NCI-H2227 treated with DMSO at 0.1 percent for 48 hours (cell line): Measurements from ENCODE around the gene SLC25A19.

Experiments
- DNase-seq: peaks from one replicate; lab custom pipeline; 2025; lab: John Stamatoyannopoulos, UW

The SLC25A19 gene

DNA sequence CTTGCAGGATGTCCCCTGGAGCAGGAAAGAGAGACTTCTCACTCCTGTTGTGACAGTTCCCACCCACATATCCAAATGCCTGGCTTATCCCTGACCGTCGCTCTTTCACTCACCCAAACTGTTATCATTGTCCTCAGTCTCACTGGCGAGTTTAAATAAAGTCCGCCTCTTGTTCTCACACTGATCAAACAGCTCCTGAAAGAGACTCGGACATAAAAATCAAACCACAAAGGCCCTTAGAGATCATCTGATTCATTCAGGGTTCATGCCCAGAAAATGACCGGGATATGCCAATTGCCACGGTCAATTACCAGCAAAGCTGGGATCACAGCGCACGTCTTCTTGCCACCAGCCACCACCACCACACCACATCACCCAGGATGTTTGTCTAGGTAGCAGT, 47.7 kb downstream of the SLC25A19 start:
- no peak for DNase-seq

DNA sequence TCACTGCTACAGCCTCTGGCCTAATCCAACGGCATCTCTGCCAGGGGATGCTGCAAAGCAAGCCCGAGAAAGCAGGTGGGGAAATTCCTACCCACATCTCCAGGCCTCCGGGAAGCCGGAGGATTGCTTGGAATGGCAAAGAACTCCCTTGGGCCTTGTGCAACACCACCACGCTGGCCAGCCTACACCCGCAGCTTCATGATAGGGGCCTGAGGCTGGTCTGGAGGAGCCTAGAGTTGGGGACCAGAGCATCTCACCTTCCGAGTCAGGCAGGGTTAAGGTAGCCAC, 48.1 kb downstream of the SLC25A19 start:
- DNase-seq = no peak

DNA sequence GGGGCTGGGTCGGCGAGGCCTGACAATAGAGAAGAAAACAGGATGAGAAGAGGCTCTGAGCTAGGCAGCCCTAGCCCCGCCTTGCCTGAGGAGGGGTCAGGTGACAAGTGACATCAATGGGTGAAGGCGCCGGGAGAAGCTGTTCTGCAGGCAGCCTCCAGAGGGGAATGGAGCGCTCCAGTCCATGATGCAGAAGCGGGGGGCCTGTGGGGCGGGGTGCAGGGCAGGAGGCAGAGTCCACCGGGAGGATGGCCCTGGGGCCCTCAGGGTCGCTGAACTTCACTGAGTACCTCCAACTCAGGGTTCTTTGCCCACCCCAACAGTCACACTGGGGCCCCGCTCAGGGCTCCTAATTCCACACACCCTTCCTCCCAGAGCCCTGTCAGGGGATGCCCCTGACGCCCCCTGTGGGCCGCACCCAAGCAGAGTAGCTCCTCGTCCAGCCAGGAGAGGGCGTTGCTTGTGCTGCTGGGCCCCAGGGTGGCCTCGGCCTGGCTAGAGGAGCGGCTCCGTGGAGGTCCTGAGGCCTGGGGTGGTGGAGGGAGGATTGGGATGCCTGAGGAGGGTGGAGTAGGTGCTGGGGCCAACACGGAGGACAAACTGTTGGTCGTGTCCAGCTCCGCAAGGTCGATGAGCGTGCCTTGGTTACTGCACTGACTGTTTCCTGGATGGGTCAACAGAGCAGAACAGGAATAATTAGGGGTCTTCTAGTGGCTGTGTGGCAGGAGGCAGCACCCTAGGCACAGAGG, 48.7 kb downstream of the SLC25A19 start:
- peak; percentile 30 for DNase-seq

DNA sequence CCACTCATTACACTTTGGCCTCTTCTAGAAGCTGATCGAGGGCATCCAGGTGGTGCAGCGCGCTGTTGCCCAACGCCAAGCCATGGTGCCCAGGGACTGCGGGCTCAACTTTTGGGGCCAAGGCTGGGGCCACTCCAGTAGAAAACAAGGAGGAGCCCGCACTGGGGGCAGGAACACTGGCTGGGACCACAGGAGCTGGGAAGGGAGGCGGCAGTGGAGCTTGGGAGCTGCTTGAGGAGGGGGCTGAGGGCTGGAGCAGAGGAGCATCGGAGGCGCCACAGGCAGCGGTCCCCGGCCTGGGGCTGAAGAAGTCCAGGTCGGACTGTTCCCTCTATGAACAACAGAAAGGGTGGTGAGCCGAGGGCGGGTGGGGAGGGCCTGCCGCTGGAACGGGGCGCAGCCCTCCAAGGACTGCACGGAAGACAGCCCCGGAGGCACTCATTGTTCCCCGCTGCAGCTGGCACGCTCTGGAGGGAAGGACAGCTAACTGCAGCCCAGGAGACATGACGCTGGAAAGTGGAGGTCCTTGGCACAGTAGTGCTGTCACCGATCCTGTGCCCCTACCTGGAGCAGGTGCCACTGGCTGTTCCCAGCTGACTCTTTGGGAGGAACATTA, 49.3 kb downstream of the SLC25A19 start:
- no peak for DNase-seq

DNA sequence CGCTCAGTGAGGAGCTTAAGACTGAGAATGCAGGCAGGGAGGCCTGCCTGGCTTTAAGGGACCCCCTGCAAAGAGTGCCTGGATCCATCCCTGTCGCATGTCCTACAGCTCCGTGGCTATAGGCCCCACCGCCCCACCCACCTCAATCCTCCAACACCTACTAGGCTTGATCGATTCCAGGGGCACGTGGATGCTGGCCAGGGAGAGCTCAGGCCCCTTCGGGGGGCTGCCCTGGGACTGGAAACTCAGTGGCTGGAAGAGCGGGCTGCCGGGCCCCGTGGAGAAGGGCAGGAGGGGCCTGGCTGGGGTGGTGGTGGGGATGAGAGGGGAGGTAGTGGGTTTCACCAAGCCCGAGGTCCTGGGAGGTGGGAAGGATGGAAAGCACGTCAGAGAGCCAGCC, 50.0 kb downstream of the SLC25A19 start:
- DNase-seq = no peak

DNA sequence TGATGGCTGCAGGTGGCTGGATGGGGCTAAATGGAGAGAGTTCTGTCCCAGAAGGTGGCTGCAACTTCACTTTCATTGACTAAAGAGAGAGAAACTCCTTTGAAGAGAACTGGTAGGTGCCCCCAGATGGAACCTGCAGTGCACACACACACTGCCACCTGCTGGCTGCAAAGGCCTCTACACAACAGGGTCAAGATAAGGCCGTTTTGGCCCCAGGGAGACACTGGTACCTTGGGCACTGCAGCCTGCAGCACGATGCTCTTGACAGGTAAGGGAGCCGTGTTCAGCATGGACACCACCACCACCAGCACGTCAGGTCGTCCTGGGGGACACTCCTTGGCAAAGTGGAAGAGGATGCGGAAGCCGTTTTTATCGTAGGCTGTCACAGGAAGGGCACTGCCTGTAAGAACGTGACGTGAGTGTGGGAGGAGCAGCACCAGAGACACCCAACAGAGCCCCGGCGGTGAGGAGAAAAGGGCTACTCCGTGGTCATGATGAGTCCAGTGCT, 50.5 kb downstream of the SLC25A19 start:
- DNase-seq = peak; percentile 23

DNA sequence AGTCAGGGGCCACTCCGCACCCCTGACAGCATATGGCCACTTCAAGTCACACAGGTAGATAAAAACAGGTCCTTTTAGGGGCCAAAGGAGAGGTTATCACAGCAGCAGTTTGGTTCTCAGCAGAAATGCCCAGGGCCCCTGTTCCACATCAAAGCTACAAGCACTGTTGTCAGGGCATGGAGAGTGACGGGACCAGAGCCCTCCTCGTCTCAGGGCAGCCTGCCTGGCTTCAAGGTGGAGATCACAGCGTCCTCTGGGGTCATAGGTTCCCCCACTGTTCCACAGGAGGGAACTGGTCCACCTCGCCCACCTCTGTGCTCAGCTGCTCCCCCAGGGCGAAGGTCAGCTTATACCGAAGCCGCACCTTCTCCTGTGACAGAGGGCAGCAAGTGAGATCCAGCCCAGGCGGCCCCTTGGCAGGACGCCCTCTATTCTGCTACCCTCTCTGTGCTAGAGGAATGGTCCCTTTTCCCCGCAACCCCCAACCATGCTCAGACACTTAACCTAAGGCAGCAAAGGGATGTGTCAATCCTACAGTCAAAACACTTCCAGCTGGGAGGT, 51.1 kb downstream of the SLC25A19 start:
- no peak for DNase-seq

DNA sequence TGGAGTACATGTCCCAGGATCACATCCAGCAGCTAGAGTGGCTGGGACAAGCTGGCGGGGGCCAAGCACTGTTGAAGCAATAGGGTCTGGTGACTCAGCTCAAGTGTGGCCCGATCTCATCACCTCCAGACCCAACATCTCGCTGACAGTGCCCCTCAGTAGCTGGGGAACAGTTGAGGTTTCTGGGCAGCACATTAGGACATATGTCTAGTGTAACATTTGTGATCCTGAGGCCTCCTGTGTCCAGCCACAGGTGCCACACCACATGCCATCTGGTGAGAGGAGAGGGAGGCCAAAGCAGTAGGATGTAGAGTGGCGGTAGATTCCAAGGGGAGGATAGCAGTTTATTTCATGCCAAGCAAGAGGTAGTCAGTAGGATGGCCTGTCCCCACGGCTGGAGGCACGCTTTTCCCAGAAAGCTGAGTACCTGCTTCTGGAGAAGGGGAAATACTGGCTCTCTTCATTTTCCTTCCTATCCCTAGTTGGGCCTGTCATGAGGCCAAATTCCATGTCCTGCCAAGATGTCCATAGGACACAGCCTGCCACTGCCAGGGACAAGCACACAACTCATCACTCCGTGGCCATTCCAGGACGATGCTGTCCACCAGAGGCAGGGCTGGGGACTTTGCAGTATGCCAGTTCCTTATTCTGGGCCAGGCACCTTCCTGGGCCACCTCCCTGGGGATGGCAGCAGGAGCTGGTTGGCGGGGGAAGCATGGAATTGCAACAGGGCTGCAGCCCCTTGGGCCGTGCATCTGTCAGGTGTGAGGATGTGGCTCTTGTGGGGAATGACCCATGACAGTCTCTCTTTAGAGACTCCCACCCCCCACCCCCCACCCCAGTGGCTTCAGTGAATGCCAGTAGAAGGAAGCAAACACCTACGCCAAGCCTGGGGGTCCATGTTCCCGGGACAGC, 51.9 kb downstream of the SLC25A19 start:
- no peak for DNase-seq

DNA sequence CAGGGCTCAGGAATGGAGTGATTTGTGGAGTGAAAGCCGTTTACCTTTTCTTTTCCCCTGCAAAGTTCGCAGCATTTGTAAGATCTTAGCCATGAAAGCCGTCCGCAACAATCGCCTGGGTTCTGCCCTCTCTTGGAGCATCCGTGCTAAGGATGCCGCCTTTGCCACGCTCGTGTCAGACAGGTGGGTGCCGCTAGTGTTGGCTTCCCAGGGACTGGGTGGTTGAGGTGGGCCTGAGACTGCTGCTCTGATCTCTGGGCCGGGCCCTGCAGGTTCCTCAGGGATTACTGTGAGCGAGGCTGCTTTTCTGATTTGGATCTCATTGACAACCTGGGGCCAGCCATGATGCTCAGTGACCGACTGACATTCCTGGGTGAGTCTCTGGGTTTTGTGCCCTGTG, 56.4 kb downstream of the SLC25A19 start:
- no peak for DNase-seq

DNA sequence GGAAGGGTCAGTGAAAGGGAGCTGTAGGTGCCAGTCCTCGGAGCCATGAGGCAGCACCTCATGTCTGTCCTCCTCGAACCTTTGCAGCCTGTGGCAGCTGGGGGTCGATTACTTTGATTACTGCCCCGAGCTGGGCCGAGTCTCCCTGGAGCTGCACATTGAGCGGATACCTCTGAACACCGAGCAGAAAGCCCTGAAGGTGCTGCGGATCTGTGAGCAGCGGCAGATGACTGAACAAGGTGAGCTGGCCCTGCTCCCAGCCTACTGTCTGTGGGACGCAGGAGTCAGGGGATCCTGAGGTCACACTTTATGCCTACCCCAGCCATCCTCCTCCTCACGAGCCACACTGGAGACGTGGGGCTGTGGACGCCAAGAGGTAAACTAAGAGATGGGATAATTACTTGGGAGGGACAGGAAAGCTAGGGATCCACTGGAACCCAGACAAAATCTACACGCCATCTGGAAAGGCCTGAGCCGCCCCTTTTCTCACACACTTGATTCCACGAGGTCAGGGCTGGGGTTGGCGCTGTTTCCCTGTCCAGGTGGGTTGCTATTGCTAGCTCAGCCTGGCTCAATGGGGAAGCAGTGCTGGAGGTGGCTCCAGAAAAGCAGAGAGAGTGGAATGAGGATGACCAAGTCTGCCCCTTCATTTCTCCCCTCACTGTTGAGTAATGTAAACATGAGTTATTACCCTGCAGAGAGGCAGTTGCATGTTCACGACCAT, 57.3 kb downstream of the SLC25A19 start:
- DNase-seq = no peak

DNA sequence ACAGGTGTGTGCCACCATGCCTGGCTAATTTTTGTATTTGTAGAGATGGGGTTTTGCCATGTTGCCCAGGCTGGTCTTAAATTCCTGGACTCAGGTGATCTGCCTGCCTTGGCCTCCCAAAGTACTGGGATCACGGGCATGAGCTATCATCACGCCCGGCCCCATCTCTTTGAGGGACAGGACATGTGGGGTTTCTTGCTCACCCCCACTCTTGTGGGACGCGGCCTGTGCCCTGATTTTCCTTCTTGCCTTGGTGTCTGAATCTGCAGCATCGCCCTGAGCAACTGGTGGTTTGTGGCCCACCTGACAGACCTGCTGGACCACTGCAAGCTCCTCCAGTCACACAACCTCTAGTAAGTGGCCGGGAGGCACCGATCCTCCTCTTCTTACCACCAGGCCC, 58.2 kb downstream of the SLC25A19 start:
- no peak for DNase-seq

DNA sequence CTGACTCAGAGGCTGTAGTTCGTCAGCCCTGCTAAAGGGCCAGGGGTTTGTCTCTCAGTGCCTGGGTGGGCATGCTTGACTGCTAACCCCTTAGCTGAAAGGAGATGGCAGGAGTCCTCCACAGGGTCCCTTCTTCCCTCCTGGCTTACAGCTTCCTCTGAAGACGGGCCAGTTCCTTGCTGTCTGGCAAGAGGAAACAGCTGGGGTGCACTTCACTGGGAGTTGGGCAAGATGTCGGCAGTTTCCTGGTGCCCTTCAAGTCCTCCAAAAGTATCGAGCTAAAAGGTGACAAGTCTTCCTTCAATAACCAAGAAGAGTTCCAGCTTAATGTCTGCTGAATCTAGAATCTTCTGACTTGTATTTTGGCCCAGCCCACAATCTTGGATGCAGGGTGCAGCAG, 60.4 kb downstream of the SLC25A19 start:
- no peak for DNase-seq

DNA sequence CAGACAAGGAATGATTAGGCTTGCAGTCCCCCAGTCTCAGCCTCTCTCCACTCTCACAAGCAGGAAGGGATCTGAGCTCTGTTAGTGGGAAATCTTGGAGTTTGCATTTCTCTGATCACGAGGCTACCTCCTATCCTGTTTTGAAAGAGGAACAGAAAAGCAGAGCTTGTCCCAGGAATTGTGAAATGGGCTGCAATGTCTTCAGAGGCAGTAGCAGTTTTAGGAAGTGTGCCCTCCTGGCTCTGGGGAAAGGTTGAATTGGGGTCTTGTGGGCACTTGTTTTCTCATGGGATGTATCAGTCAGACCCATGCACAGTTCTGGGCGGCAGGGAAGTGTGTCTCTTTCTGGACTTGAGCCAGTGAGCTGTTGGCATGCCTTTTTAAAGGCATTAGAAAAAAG, 60.9 kb downstream of the SLC25A19 start:
- no peak for DNase-seq

DNA sequence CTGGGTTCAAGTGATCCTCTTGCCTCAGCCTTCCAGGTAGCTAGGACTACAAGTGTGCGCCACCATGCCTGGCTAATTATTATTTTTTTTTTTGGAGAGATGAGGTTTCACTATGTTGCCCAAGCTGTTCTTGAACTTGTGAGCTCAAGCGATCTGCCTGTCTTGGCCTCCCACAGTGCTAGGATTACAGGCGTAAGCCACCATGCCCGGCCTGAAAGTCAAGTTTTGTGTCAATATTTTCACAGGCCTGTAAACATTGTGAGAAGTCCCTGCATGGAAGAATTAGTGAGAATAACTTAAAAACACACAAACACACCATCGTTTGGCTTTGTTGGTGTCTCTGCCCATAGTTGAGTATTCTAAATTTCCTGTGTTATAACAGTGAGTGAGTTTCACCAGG, 61.5 kb downstream of the SLC25A19 start:
- DNase-seq = no peak

DNA sequence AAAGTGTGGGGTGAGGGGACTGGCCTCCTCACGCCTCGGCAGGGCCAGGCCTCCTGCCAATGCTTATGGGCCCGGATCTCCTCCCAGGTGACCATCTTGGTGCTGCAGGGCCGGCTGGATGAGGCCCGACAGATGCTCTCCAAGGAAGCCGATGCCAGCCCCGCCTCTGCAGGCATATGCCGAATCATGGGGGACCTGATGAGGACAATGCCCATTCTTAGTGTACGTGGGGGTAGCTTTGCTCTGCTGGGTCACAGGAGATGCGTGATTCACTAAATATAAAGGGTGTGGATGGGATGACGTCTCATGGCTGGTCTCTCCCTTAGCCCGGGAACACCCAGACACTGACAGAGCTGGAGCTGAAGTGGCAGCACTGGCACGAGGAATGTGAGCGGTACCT, 64.2 kb downstream of the SLC25A19 start:
- DNase-seq = no peak
